Neural cell (in vitro differentiated cells): ENCODE data around the gene PTAFR. TPM values are rescaled to one million over a fixed set of nuclear protein-coding genes. Genes with fewer than 3 reads are reported as not detected.

ENCODE experiments used
- H2AFZ ChIP-seq: fragments of 200-600, 300-800 bp; sonication (generic), shearing (Covaris generic); 2 replicates; pipeline ENCODE4 v1.6.0; 2014; ENCODE audit warnings: low read depth, mild to moderate bottlenecking, antibody characterized with exemption, low read length, moderate library complexity
- H3F3A ChIP-seq: fragments of 200-600 bp; shearing (Covaris generic); 2 replicates; pipeline ENCODE4 v1.6.1; 2016; ENCODE audit warnings: mild to moderate bottlenecking, moderate library complexity, mixed read lengths, antibody characterized with exemption, low read length; ENCODE audit not compliant: insufficient read depth, poor library complexity, severe bottlenecking
- H3K27ac ChIP-seq: fragments of 200-600, 300-800 bp; sonication (generic), shearing (Covaris generic); 2 replicates; pipeline ENCODE4 v1.5.1; 2014; ENCODE audit warnings: mild to moderate bottlenecking, low read length, moderate library complexity
- H3K27me3 ChIP-seq: fragments of 300-800, 200-600 bp; sonication (generic), shearing (Covaris generic); 2 replicates; pipeline ENCODE4 v1.6.0; 2014; ENCODE audit warnings: mild to moderate bottlenecking, low read depth, low read length, moderate library complexity; ENCODE audit not compliant: insufficient read depth
- H3K36me3 ChIP-seq: fragments of 300-800, 200-600 bp; sonication (generic), shearing (Covaris generic); 2 replicates; pipeline ENCODE4 v1.5.1; 2014; ENCODE audit warnings: mild to moderate bottlenecking, antibody characterized with exemption, low read length, moderate library complexity; ENCODE audit not compliant: insufficient read depth
- H3K4me2 ChIP-seq: fragments of 300-800, 200-600 bp; sonication (generic), shearing (Covaris generic); 2 replicates; pipeline ENCODE4 v1.6.0; 2014; ENCODE audit warnings: mild to moderate bottlenecking, low read length
- H3K4me3 ChIP-seq: fragments of 300-800, 200-600 bp; sonication (generic), shearing (Covaris generic); 2 replicates; pipeline ENCODE4 v1.5.1; 2014; ENCODE audit warnings: mild to moderate bottlenecking, low read length, moderate library complexity
- H3K79me2 ChIP-seq: fragments of 200-600 bp; shearing (Covaris generic); replicated peaks from 2 replicates; pipeline ENCODE4 v1.6.0; 2014; ENCODE audit warnings: mild to moderate bottlenecking, low read length, moderate library complexity; ENCODE audit not compliant: insufficient read depth
- H3K9ac ChIP-seq: fragments of 300-800, 200-600 bp; sonication (generic), shearing (Covaris generic); 2 replicates; pipeline ENCODE4 v1.6.1; 2016; ENCODE audit warnings: mild to moderate bottlenecking, low read length, mixed read lengths
- H3K9me2 ChIP-seq: fragments of 200-600 bp; shearing (Covaris generic); 2 replicates; pipeline ENCODE4 v1.6.1; 2016; ENCODE audit warnings: mild to moderate bottlenecking, low read length, mixed read lengths; ENCODE audit not compliant: insufficient read depth
- H3K9me3 ChIP-seq: fragments of 200-600, 300-800 bp; sonication (generic), shearing (Covaris generic); 2 replicates; pipeline ENCODE4 v1.6.1; 2016; ENCODE audit warnings: mild to moderate bottlenecking, mixed run types, low read length, moderate library complexity, mixed read lengths
- H4K20me1 ChIP-seq: fragments of 200-600 bp; shearing (Covaris generic); 2 replicates; pipeline ENCODE4 v1.6.1; 2016; ENCODE audit warnings: mild to moderate bottlenecking, mixed run types; ENCODE audit not compliant: insufficient read depth
- CTCF ChIP-seq: fragments of 450-650 bp; IDR thresholded peaks from 2 replicates; pipeline ENCODE4 v1.5.1; 2014; ENCODE audit warnings: antibody characterized with exemption, mild to moderate bottlenecking, moderate library complexity; ENCODE audit not compliant: poor library complexity, severe bottlenecking
- EP300 ChIP-seq: fragments of 450-650 bp; conservative IDR thresholded peaks from 2 replicates; pipeline ENCODE4 v1.6.1; 2014; ENCODE audit warnings: antibody characterized with exemption, mild to moderate bottlenecking, moderate library complexity; ENCODE audit not compliant: poor library complexity, severe bottlenecking
- EZH2 ChIP-seq: fragments of 200-600, 300-800 bp; shearing (Covaris generic), sonication (generic); IDR thresholded peaks from 2 replicates; pipeline ENCODE4 v1.6.1; 2014; ENCODE audit warnings: antibody characterized with exemption, low read length, borderline replicate concordance, mild to moderate bottlenecking; ENCODE audit not compliant: insufficient read depth, poor library complexity, severe bottlenecking
- MXI1 ChIP-seq: fragments of 450-650 bp; conservative IDR thresholded peaks from 2 replicates; pipeline ENCODE4 v1.6.1; 2014; ENCODE audit warnings: antibody characterized with exemption, mild to moderate bottlenecking; ENCODE audit not compliant: poor library complexity, severe bottlenecking
- POLR2AphosphoS5 ChIP-seq: IDR thresholded peaks from 2 replicates; pipeline ENCODE4 v1.6.1; 2012
- RAD21 ChIP-seq: fragments of 450-650 bp; conservative IDR thresholded peaks from 2 replicates; pipeline ENCODE4 v1.6.1; 2014; ENCODE audit warnings: antibody characterized with exemption, mild to moderate bottlenecking, moderate library complexity
- REST ChIP-seq: IDR thresholded peaks from 2 replicates; pipeline ENCODE4 v1.6.1; 2012; ENCODE audit warnings: borderline replicate concordance
- SMC3 ChIP-seq: fragments of 450-650 bp; conservative IDR thresholded peaks from 2 replicates; pipeline ENCODE4 v1.6.1; 2014; ENCODE audit warnings: antibody characterized with exemption, mild to moderate bottlenecking, moderate library complexity; ENCODE audit not compliant: poor library complexity
- TAF1 ChIP-seq: IDR thresholded peaks from 2 replicates; pipeline ENCODE4 v1.6.1; 2012; ENCODE audit warnings: low read depth
- polyA plus RNA-seq: library from polyadenylated mRNA; depleted of rRNA; stranded (reverse); fragments of >200 nt; gene quantifications from 2 replicates; pipeline ENCODE4 v1.2.3, GENCODE V29; 2014

The PTAFR gene
- polyA plus RNA-seq, 1 donor from 2014 or later: 0.30 TPM

- H3K27me3 ChIP-seq: no peaks in the 10 kb centered on the region
- TF ChIP-seq CTCF: no peak
- no peak for TF ChIP-seq RAD21
- no peak for TF ChIP-seq SMC3
- TF ChIP-seq REST: no peak
- H3K27ac ChIP-seq: no peak overlapping the region
- no peaks in the 10 kb centered on the region for H3K9me3 ChIP-seq
- no peak overlapping the region for H3K9ac ChIP-seq
- H3K79me2 ChIP-seq: no peaks in the 10 kb centered on the region
- no peaks in the 10 kb centered on the region for H4K20me1 ChIP-seq
- H3K9me2 ChIP-seq: no peaks in the 10 kb centered on the region
- no peak overlapping the region for H2AFZ ChIP-seq
- H3K4me3 ChIP-seq: no peak overlapping the region
- no peak overlapping the region for H3K4me2 ChIP-seq
- H3K36me3 ChIP-seq: no peaks in the 10 kb centered on the region
- no peaks in the 10 kb centered on the region for H3F3A ChIP-seq
These were observed 5.2 kb downstream of the PTAFR start for GRCh38 chr1:28171246-28171645.

GRCh38 chr1:28170001-28170596, 6.4 kb downstream of the PTAFR start:
- Histone ChIP-seq H4K20me1 (no peaks in the 10 kb centered on the region), H3K27ac (no peak overlapping the region), H3K9me3 (no peaks in the 10 kb centered on the region), H3K4me3 (no peak overlapping the region), H3K9me2 (no peaks in the 10 kb centered on the region), H3K9ac (no peak overlapping the region), H2AFZ (no peak overlapping the region), H3K36me3 (no peaks in the 10 kb centered on the region), H3K27me3 (no peaks in the 10 kb centered on the region), H3K79me2 (no peaks in the 10 kb centered on the region), H3K4me2 (no peak overlapping the region), H3F3A (no peaks in the 10 kb centered on the region)
- TF ChIP-seq REST: no peak
- TF ChIP-seq EP300: no peak
- no peak for TF ChIP-seq MXI1
- no peak for TF ChIP-seq POLR2AphosphoS5
- no peak for TF ChIP-seq EZH2
- TF ChIP-seq TAF1: no peak
- TF ChIP-seq SMC3: no peak
- no peak for TF ChIP-seq CTCF
